BJ (cell line): Measurements from ENCODE around the gene VRK2. TPM values are rescaled to one million over a fixed set of nuclear protein-coding genes. Genes with fewer than 3 reads are reported as not detected.
"Not testable (repeated sequence)": the region's sequence is repeated elsewhere in the genome, so short reads cannot be mapped to it uniquely, and the experiment has no call there.

Experiments
- CTCF ChIA-PET: fragments of 350-600 bp; formaldehyde crosslinking; extraction: SDS; loops from one replicate; lab custom pipeline; 2021; ENCODE audit warnings: antibody characterized with exemption, inconsistent platforms; lab: Yijun Ruan, JAX
- POLR2A ChIA-PET: fragments of 300-600 bp; sonication (Branson Sonifier 250); formaldehyde crosslinking; extraction: SDS; loops from one replicate; lab custom pipeline; 2021; ENCODE audit warnings: antibody characterized with exemption; lab: Charles Lee
- DNase-seq: peaks from one replicate; pipeline ENCODE4 v3.0.0-alpha.2; 2011; ENCODE audit warnings: low read depth
- H3K27me3 ChIP-seq: 2 replicates; pipeline ENCODE4 v1.6.0; 2011; ENCODE audit warnings: low read length; ENCODE audit not compliant: control insufficient read depth, insufficient read depth
- H3K36me3 ChIP-seq: 2 replicates; pipeline ENCODE4 v1.5.1; 2011; ENCODE audit warnings: low read length; ENCODE audit not compliant: control insufficient read depth, insufficient read depth
- H3K4me3 ChIP-seq: 2 replicates; pipeline ENCODE4 v1.5.1; 2011; ENCODE audit warnings: low read depth, mild to moderate bottlenecking, control low read depth, low read length
- CTCF ChIP-seq: IDR thresholded peaks from 2 replicates; pipeline ENCODE4 v1.5.1; 2011; ENCODE audit warnings: low read depth, mild to moderate bottlenecking, control low read depth, inconsistent platforms, low read length, moderate library complexity; ENCODE audit not compliant: insufficient read depth
- polyA plus RNA-seq: library from polyadenylated mRNA; depleted of rRNA; stranded (reverse); fragments of >200 nt; gene quantifications from 2 replicates; pipeline ENCODE4 v1.2.3, GENCODE V29; 2011

Gene VRK2
- polyA plus RNA-seq, 1 experiment = 11.9 TPM

GRCh38 chr2:58089081-58089480 is 42.5 kb downstream of the VRK2 start:
- TF ChIP-seq CTCF = no peak
- Histone ChIP-seq H3K36me3 (no peaks in the 10 kb centered on the region), H3K27me3 (no peaks in the 10 kb centered on the region), H3K4me3 (no peak overlapping the region)
- no peak for DNase-seq
- ChIA-PET CTCF (no interaction called here), POLR2A (no interaction called here)

GRCh38 chr2:58092772-58093171 is 46.2 kb downstream of the VRK2 start:
- CTCF ChIA-PET, DNase-seq, POLR2A ChIA-PET, H3K27me3 ChIP-seq, H3K36me3 ChIP-seq, H3K4me3 ChIP-seq: not testable (repeated sequence)

GRCh38 chr2:58097025-58097424 is 50.4 kb downstream of the VRK2 start:
- no peaks in the 10 kb centered on the region for H3K27me3 ChIP-seq
- no peak overlapping the region for H3K4me3 ChIP-seq
- no peak for TF ChIP-seq CTCF
- DNase-seq = no peak
- no peaks in the 10 kb centered on the region for H3K36me3 ChIP-seq
- ChIA-PET CTCF (interaction anchor here (0.7 kb wide), 1 partner anchor 22 kb away, joined by 3 read pairs; no protein-coding TSS in a partner anchor), POLR2A (no interaction called here)

GRCh38 chr2:58098254-58099095 is 51.9 kb downstream of the VRK2 start:
- no peaks in the 10 kb centered on the region for H3K36me3 ChIP-seq
- DNase-seq = no peak
- POLR2A ChIA-PET = no interaction called here
- TF ChIP-seq CTCF = no peak
- H3K27me3 ChIP-seq = no peaks in the 10 kb centered on the region
- no peak overlapping the region for H3K4me3 ChIP-seq
- CTCF ChIA-PET = no interaction called here

GRCh38 chr2:58099096-58099769 is 52.6 kb downstream of the VRK2 start:
- CTCF ChIA-PET = no interaction called here
- POLR2A ChIA-PET = no interaction called here
- DNase-seq = no peak

More at GRCh38 chr2:58099096-58099769, 52.6 kb downstream of the VRK2 start:
- no peaks in the 10 kb centered on the region for H3K27me3 ChIP-seq
- no peak overlapping the region for H3K4me3 ChIP-seq
- H3K36me3 ChIP-seq = no peaks in the 10 kb centered on the region
- TF ChIP-seq CTCF = no peak
